HG02970 (cell line): ENCODE results near the gene ATP6AP1.
"Not testable (repeated sequence)": the region's sequence is repeated elsewhere in the genome, so short reads cannot be mapped to it uniquely, and the experiment has no call there.

ENCODE experiments used
- ATAC-seq: cut with Tn5 transposase; IDR thresholded peaks from one replicate; pipeline ENCODE4 v1.9.1; 2021; ENCODE audit warnings: mild to moderate bottlenecking, moderate library complexity, moderate number of reproducible peaks; ENCODE audit not compliant: unreplicated experiment, low FRiP score

ATP6AP1 gene

DNA sequence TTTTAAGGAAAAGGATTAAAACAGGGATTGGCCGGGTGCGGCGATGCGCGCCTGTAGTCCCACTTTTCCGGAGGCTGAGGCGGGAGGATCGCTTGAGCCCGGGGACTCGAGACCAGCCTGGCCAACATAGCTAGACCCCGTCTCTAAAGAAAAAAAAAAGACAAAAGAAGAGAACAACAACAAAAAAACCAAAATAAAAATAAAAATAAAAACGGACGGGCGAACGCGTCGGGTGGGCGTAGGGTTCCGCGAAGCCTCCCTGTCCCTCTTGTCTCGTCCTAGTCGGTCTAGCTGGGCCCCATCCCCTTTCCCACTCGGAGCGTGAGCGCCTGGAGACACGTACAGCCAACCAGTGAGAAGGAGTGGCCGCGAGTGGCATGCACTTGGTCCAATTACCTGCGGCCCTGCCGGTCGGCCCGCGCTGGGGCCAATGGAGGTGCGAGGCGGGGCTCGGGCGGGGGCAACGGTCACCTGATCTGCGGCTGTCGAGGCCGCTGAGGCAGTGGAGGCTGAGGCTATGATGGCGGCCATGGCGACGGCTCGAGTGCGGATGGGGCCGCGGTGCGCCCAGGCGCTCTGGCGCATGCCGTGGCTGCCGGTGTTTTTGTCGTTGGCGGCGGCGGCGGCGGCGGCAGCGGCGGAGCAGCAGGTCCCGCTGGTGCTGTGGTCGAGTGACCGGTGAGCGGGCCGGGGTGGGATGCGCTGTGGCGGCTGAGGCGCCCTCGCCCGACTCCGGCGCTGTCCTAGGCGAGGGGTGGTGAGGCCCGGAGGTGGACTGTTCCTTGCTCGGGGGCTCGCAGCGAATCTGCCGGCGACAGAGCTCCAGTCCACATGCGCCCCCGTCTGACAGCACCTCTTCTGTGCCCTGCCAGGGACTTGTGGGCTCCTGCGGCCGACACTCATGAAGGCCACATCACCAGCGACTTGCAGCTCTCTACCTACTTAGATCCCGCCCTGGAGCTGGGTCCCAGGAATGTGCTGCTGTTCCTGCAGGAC, at the start of gene ATP6AP1:
Gene ATP6AP1 (plus strand): TSS at position 502 of the 996 bp plus-strand sequence. CDS start 16 bp downstream, at position 518.
- ATAC-seq, result peak; percentile 93

GRCh38 chrX:154378799-154379568, 49.5 kb upstream of the ATP6AP1 start, which contains the start of gene EMD:
TSS of gene EMD (plus strand) at chrX:154379295. CDS start at chrX:154379485, 190 bp downstream.
- ATAC-seq, result peak; percentile 77

DNA sequence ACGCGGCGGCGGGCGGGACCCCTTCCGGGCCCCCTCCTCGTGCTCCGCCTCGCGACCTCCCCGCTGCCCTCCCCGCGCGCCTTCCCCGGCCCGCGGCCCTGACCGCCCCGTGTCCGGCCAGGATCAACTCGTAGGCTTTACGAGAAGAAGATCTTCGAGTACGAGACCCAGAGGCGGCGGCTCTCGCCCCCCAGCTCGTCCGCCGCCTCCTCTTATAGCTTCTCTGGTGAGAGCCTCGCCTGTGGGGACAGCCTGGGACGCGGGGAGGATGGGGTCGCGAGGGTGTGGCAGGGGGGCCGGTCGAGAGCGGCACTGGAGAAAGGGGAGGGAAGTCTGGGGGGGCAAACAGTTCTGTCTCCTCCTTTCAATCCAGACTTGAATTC, 48.9 kb upstream of the ATP6AP1 start:
- no peak for ATAC-seq

DNA sequence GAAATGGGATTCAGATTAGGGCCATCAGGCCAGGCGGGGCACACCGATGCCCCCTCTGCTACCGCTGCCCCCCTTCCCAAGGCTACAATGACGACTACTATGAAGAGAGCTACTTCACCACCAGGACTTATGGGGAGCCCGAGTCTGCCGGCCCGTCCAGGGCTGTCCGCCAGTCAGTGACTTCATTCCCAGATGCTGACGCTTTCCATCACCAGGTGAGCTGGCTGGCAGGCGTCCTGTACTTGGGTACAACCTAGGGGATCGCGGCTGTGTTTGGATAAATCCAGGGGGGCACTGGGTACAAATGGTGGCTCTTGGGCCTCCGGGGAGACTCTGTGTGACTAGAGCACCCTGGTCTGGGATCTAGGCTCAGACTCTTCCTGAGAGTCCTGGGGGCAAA, 48.3 kb upstream of the ATP6AP1 start:
- ATAC-seq, result no peak

DNA sequence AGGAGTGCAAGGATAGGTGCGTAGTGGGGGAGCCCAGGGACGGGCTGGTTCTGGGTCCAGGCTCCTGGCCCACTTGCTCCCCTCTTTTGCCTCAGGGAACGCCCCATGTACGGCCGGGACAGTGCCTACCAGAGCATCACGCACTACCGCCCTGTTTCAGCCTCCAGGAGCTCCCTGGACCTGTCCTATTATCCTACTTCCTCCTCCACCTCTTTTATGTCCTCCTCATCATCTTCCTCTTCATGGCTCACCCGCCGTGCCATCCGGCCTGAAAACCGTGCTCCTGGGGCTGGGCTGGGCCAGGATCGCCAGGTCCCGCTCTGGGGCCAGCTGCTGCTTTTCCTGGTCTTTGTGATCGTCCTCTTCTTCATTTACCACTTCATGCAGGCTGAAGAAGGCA, 47.7 kb upstream of the ATP6AP1 start:
- ATAC-seq, result no peak

DNA sequence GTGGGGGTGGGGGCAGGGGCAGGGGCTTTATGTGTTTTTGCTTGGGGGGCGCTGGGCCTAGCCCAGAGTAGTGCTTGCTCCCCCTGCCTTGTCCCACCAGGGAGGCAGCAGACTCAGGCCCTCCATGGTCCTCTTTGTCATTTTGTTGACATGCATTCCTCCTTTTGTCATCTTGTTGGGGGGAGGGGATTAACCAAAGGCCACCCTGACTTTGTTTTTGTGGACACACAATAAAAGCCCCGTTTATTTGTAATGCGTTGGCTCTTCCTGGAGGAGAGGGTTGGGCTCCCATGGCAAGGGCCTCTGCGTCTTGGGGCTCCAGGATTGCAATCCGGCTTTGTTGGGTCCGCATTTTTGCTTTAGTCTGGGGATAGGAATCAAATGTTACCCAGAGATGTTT, 47.2 kb upstream of the ATP6AP1 start:
- ATAC-seq, result no peak

GRCh38 chrX:154382483-154383069, 45.9 kb upstream of the ATP6AP1 start:
- no peak for ATAC-seq

DNA sequence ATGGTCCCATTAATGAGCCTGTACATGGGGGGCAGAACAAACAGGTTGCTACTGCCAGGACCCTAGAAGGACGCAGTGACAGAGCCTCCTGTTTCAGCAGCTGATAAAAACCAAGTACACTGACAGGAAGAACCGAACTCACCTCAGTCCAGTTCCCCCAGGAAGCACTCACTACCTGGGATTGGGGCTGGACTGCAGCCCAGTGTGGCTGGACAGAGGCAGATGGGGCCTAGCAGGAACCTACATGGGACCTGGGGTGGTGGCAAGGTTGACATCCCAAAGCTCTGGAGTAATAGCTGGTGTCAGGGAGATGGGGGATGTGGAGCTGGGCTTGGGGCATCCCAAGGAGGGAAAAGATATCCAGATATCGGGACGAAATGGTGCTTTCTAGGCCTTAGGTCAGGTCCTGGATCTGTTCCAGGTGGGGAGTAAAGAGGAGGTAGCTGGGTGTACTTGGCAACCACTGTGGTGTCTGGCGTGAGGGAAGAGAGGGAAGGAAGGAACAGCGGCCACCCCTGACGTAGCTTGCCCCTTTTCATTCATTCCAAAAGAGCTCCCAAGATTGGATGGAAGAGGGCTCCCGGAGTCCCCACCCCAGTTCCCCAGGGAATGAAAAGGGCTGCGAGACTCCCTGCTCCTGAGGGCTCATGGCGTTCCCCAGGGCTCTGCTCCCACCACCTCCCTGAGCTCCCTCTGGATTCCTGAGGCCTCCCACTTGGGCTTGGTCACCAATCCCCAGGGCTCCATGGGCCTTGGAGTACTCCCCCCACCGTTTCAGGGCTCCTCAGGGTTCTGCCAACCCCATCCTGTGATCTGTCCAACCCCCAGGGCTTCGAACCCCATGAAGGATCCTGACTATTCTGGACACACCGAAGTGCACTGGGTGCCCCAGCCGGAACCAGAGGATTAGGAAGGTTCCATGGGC, 44.9 kb upstream of the ATP6AP1 start:
- no peak for ATAC-seq

GRCh38 chrX:154384284-154384892, 44.1 kb upstream of the ATP6AP1 start:
- ATAC-seq, result no peak

DNA sequence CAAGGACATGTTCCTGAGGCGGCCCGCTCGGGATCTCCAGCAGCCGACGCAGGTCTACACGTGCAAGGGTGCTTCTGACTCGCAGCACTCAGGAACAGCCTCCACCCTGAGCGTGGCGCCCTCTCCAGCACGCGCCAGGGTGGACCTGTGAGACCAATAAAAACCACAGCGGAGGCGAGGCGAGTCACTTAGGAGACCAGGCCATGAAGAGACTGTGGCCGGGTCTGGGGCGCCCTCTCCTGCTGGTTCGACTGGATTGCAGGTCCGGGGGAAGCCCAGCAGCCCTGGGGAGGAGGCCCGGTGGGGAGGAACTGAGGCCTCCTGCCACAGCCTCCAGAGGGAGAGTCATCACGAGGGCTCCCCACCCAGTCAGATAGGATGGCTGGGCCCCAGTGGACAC, 40.4 kb upstream of the ATP6AP1 start:
- peak; percentile 26 for ATAC-seq

DNA sequence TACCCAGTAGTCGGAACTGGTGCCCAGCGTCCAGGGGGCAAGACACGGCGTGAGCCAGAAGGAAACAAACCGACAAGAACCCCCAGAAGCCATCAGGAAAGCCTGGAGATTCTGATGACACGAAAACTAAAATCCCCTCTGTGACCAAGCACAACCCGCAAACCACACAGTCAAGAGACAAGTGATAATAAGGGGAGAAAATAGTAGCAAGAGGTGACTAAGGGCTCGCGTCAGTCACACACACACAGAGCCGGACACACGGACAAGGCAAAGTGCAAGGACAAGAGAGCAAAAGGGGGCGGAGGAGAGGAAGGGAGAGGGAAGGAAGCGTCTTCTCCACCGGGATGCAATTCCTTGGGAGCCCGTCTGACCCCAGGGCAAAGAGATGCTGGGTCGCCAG, 39.8 kb upstream of the ATP6AP1 start:
- not testable (repeated sequence) for ATAC-seq

- ATAC-seq, result peak; percentile 59
These were observed 38.4 kb upstream of the ATP6AP1 start for GRCh38 chrX:154389812-154390747.

GRCh38 chrX:154396363-154396762, 32.1 kb upstream of the ATP6AP1 start:
- not testable (repeated sequence) for ATAC-seq

GRCh38 chrX:154396973-154397887, 31.2 kb upstream of the ATP6AP1 start:
- ATAC-seq, result peak; percentile 27

- peak; percentile 77 for ATAC-seq
These were observed 30.4 kb upstream of the ATP6AP1 start, which contains the start of gene RPL10 for GRCh38 chrX:154397888-154398667. TSS of gene RPL10 (plus strand) at chrX:154398377. CDS start at chrX:154398520, 143 bp downstream.
